ENCODE results near the gene PPA2. TPM values are rescaled to one million over a fixed set of nuclear protein-coding genes. Genes with fewer than 3 reads are reported as not detected.

Gene PPA2
- total and polyA plus RNA-seq, 2 donors (not counting 1 experiment from before 2014, with no cell fraction given), result 74.6 to 82.6 TPM

DNA sequence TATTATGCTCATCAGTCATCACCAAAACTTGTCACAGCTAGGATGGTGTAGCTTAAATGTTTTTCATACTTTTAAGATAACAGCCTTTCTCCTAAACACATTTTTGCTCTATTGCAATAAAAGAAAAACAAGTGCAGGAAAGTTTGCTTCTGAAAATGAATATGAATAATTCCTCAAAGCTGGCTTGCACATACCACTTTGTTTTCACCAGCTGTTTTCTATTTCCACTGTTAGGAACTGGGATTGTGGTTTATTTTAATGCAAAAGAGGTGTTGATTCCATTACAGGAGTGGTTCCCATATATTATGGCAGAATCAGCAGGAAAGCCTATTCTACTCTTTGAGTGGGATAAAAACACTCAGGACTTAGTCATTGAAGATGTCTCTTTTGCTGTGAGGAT lies 145.9 kb downstream of the PPA2 start:
- DNase-seq (ENCODE audit: low read depth in 2 of 2), result no peak
- no peak overlapping the region for H3K4me3 ChIP-seq (replicated peaks in 1 of 4; ENCODE audit: control extremely low read depth in 1 of 4, insufficient read depth in 1 of 4, low read depth in 3 of 4, low read length in 4 of 4)

DNA sequence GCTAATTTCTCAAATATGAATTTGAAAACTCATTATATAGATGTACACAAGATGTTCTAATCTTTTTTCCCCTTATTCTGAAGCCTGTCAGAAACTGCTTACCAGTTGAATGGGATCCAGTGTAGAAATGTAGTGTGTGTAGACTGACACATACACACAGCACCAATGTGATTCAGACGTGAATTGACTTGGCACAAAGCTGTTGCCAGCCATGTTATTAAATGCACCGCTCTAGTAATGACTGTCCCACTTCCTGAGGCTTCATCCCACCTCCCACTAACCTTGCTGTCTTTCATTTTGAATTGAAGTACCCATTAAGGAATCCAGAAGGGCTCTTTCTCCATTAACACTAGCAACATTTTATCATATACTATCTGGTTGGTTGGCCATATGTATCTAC lies 146.6 kb downstream of the PPA2 start:
- Histone ChIP-seq H2AFZ (ENCODE audit: low read length) (no peak overlapping the region), H3K4me2 (ENCODE audit: extremely low read depth, insufficient read depth, low read length) (no peak overlapping the region), H3K36me3 (ENCODE audit: control insufficient read depth, insufficient read depth, low read length) (no peaks in the 10 kb centered on the region), H3K9me3 (ENCODE audit: control insufficient read depth, insufficient read depth, low read depth, low read length) (no peaks in the 10 kb centered on the region), H3K9ac (ENCODE audit: insufficient read depth, low read length) (no peak overlapping the region), H3K27ac (ENCODE audit: insufficient read depth, low read length) (no peak overlapping the region), H3K79me2 (ENCODE audit: control insufficient read depth, insufficient read depth, low read length) (no peaks in the 10 kb centered on the region), H3K27me3 (ENCODE audit: control insufficient read depth, insufficient read depth, low read length) (no peaks in the 10 kb centered on the region), H4K20me1 (ENCODE audit: control insufficient read depth, extremely low read depth, insufficient read depth, low read length) (no peaks in the 10 kb centered on the region), H3K4me3 (replicated peaks in 1 of 4; ENCODE audit: control extremely low read depth in 1 of 4, insufficient read depth in 1 of 4, low read depth in 3 of 4, low read length in 4 of 4) (no peak overlapping the region), H3K4me1 (ENCODE audit: control insufficient read depth, extremely low read depth, insufficient read depth, low read length) (no peaks in the 10 kb centered on the region)
- TF ChIP-seq, protein P1, sequence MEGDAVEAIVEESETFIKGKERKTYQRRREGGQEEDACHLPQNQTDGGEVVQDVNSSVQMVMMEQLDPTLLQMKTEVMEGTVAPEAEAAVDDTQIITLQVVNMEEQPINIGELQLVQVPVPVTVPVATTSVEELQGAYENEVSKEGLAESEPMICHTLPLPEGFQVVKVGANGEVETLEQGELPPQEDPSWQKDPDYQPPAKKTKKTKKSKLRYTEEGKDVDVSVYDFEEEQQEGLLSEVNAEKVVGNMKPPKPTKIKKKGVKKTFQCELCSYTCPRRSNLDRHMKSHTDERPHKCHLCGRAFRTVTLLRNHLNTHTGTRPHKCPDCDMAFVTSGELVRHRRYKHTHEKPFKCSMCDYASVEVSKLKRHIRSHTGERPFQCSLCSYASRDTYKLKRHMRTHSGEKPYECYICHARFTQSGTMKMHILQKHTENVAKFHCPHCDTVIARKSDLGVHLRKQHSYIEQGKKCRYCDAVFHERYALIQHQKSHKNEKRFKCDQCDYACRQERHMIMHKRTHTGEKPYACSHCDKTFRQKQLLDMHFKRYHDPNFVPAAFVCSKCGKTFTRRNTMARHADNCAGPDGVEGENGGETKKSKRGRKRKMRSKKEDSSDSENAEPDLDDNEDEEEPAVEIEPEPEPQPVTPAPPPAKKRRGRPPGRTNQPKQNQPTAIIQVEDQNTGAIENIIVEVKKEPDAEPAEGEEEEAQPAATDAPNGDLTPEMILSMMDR (conservative IDR thresholded peaks at IDR 0.05 in 1 of 2, IDR thresholded peaks at IDR 0.05 in 1 of 2; ENCODE audit: low read depth in 1 of 2, low read length in 2 of 2), result no peak
- DNase-seq (ENCODE audit: low read depth in 2 of 2), result no peak

More for the DNA sequence above, 145.9 kb downstream of the PPA2 start:
- Histone ChIP-seq H3K27ac (ENCODE audit: insufficient read depth, low read length) (no peak overlapping the region), H3K9me3 (ENCODE audit: control insufficient read depth, insufficient read depth, low read depth, low read length) (no peaks in the 10 kb centered on the region), H3K9ac (ENCODE audit: insufficient read depth, low read length) (no peak overlapping the region), H4K20me1 (ENCODE audit: control insufficient read depth, extremely low read depth, insufficient read depth, low read length) (no peaks in the 10 kb centered on the region), H3K36me3 (ENCODE audit: control insufficient read depth, insufficient read depth, low read length) (no peaks in the 10 kb centered on the region), H3K4me2 (ENCODE audit: extremely low read depth, insufficient read depth, low read length) (no peak overlapping the region), H3K27me3 (ENCODE audit: control insufficient read depth, insufficient read depth, low read length) (no peaks in the 10 kb centered on the region), H3K4me1 (ENCODE audit: control insufficient read depth, extremely low read depth, insufficient read depth, low read length) (no peaks in the 10 kb centered on the region), H2AFZ (ENCODE audit: low read length) (no peak overlapping the region), H3K79me2 (ENCODE audit: control insufficient read depth, insufficient read depth, low read length) (no peaks in the 10 kb centered on the region)
- TF ChIP-seq, protein P1 (conservative IDR thresholded peaks at IDR 0.05 in 1 of 2, IDR thresholded peaks at IDR 0.05 in 1 of 2; ENCODE audit: low read depth in 1 of 2, low read length in 2 of 2), result no peak
- TF ChIP-seq EZH2 (IDR thresholded peaks at IDR 0.05; ENCODE audit: low read length, missing control alignments), result no peak

Other genes starting within 250 kb of the PPA2 start
- not detected in 2 replicates for gene ARHGEF38, start 78.6 kb upstream of the PPA2 start, total RNA-seq
- not detected in 2 replicates for gene ARHGEF38, start 78.6 kb upstream of the PPA2 start, polyA plus RNA-seq
- 19.0 and 24.9 TPM in 2 replicates for gene INTS12, start 234.6 kb upstream of the PPA2 start, total RNA-seq
- 36.0 and 37.7 TPM in 2 replicates for gene INTS12, start 234.6 kb upstream of the PPA2 start, polyA plus RNA-seq
- gene GSTCD, start 234.7 kb upstream of the PPA2 start, total RNA-seq, result 10.8 and 10.9 TPM in 2 replicates
- 8.5 and 12.4 TPM in 2 replicates for gene GSTCD, start 234.7 kb upstream of the PPA2 start, polyA plus RNA-seq

All from fibroblast of lung (primary cell).